T-cell (primary cell): Measurements from ENCODE around the gene WRAP53. TPM values are rescaled to one million over a fixed set of nuclear protein-coding genes. Genes with fewer than 3 reads are reported as not detected.

Source experiments
- ATAC-seq, 4 experiments: fragments of 200-7000 bp in 3 of 4; fragments of 150-1000 bp in 1 of 4; cut with Tn5 transposase; replicated peaks in 1 of 4; 1 replicate in 3 of 4; 2 replicates in 1 of 4; pipeline ENCODE4 v1.10.0; 2021; ENCODE audit warnings: moderate library complexity in 3 of 4, mild to moderate bottlenecking in 2 of 4, moderate number of reproducible peaks in 1 of 4
- CTCF ChIA-PET, 2 donors: fragments of 300-600 bp; sonication (Branson Sonifier 250); formaldehyde crosslinking; loops; one replicate each; lab custom pipeline; 2022; ENCODE audit warnings: antibody characterized with exemption in 2 of 2; lab: Charles Lee
- POLR2A ChIA-PET, 2 donors: fragments of 300-600 bp; sonication (Branson Sonifier 250); formaldehyde crosslinking; loops; one replicate each; lab custom pipeline; 2022; ENCODE audit warnings: antibody characterized with exemption in 2 of 2; lab: Charles Lee
- DNase-seq, 35 experiments: peaks; one replicate each; pipeline versions ENCODE4 v3.0.0 to v3.0.0-alpha.2; 2013 to 2023
- H3K27ac ChIP-seq: one replicate; pipeline ENCODE4 v1.5.1; 2013; ENCODE audit warnings: low read length
- H3K27me3 ChIP-seq, 2 experiments: replicated peaks in 1 of 2; 1 replicate in 1 of 2; 2 replicates in 1 of 2; pipeline versions ENCODE4 v1.6.1 to v1.7.0; 2013; ENCODE audit warnings: low read length in 1 of 2, mixed read lengths in 1 of 2; ENCODE audit not compliant: control insufficient read depth in 2 of 2, insufficient read depth in 2 of 2; ENCODE audit errors: extremely low read depth in 1 of 2
- H3K36me3 ChIP-seq, 2 donors: 1 replicate in 1 of 2; 2 replicates in 1 of 2; pipeline versions ENCODE4 v1.6.1 to v1.7.0; 2013; ENCODE audit warnings: low read length in 1 of 2; ENCODE audit not compliant: control insufficient read depth in 2 of 2, insufficient read depth in 1 of 2; ENCODE audit errors: extremely low read depth in 1 of 2
- H3K4me1 ChIP-seq, 2 experiments: 1 replicate in 1 of 2; 2 replicates in 1 of 2; pipeline versions ENCODE4 v1.6.1 to v1.7.0; 2013; ENCODE audit warnings: low read length in 2 of 2, mixed read lengths in 1 of 2; ENCODE audit not compliant: insufficient read depth in 2 of 2, control insufficient read depth in 1 of 2; ENCODE audit errors: extremely low read depth in 1 of 2
- H3K4me3 ChIP-seq, 2 donors: 1 replicate in 1 of 2; 2 replicates in 1 of 2; pipeline versions ENCODE4 v1.5.1 to v1.7.0; 2013; ENCODE audit warnings: mild to moderate bottlenecking in 2 of 2, low read length in 1 of 2, moderate library complexity in 1 of 2; ENCODE audit not compliant: control insufficient read depth in 1 of 2; ENCODE audit errors: extremely low read depth in 1 of 2
- H3K9me3 ChIP-seq: 2 replicates; pipeline ENCODE4 v1.7.0; 2013
- H3K27ac Mint-ChIP-seq, 2 donors: one replicate each; pipeline ENCODE4 v1.8.0; 2020 to 2021; ENCODE audit warnings: mild to moderate bottlenecking in 2 of 2, mixed read lengths in 2 of 2
- H3K27me3 Mint-ChIP-seq, 2 donors: one replicate each; pipeline ENCODE4 v1.8.0; 2021 to 2022; ENCODE audit warnings: mixed read lengths in 2 of 2
- H3K36me3 Mint-ChIP-seq: one replicate; pipeline ENCODE4 v1.8.0; 2021; ENCODE audit warnings: mixed read lengths
- H3K4me1 Mint-ChIP-seq, 3 donors: one replicate each; pipeline ENCODE4 v1.8.0; 2020 to 2022; ENCODE audit warnings: mixed read lengths in 3 of 3, mild to moderate bottlenecking in 1 of 3
- H3K4me3 Mint-ChIP-seq, 3 donors: one replicate each; pipeline ENCODE4 v1.8.0; 2020 to 2022; ENCODE audit warnings: mild to moderate bottlenecking in 3 of 3, mixed read lengths in 3 of 3, moderate library complexity in 3 of 3
- H3K9me3 Mint-ChIP-seq, 3 donors: one replicate each; pipeline ENCODE4 v1.8.0; 2020 to 2022; ENCODE audit warnings: mixed read lengths in 3 of 3
- WGBS: methylation state at CpG from one replicate; pipeline ENCODE4 v1.1.5; 2013; ENCODE audit warnings: missing lambda C conversion rate; ENCODE audit not compliant: insufficient coverage; 5-methylcytosine and 5-hydroxymethylcytosine counted together
- total RNA-seq, 35 experiments: library from RNA in 6 of 35; stranded (reverse) in 6 of 35; fragments of 120-200 nt in 1 of 35; gene quantifications; one replicate each; pipeline versions ENCODE4 v1.2.1 to v1.2.4 and lab custom pipeline; 2013 to 2026

The WRAP53 gene
- total RNA-seq, 5 donors from 2014 or later (not counting 1 experiment from before 2014, with no cell fraction given) = 8.0 to 14.6 (median 13.1) TPM

DNA sequence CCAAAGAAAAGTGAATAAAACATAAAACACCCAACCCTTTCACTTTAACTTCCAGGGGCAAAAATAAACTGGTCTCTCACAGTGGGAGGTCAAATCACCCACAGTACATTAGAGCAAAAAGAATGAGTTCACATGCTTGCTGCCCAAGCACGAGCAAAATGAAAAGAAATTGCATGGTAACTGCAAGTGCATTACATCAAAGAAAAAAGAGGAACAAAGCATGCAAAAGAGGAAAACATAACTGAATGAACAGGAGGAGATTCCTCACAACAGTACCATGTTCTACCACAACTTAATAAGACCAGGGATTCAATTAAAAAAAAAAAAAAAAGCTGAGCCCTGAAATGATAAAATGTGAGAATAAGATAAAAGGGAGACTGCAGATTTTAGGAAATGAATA lies 41.5 kb downstream of the WRAP53 start:
- no peak for ATAC-seq
- no peaks in the 10 kb centered on the region for H3K9me3 ChIP-seq

DNA sequence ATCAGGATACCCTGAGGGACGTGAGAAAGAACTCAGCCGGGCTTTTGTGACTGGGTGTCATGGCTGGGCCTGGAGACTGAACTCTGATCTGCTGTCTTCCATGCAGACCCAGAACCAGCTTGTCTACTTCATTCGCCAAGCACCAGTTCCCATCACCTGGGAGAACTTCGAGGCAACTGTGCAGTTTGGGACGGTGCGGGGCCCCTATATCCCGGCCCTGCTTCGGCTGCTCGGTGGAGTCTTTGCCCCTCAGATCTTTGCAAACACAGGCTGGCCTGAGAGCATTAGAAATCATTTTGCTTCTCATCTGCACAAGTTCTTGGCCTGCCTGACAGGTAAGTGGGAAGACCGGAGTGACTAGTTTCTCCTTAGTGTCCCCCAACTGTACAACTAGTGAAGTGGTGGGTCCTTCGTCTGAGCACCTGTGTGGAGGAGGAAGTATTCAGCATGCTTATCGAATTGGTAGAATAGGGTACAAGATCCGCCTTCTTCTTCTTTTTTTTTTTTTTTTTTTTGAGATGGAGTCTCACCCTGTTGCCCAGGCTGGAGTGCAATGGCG lies 44.8 kb downstream of the WRAP53 start:
- WGBS = 93% methylated on average over 7 of the region's 14 CpGs
- no peaks in the 10 kb centered on the region for H3K9me3 Mint-ChIP-seq
- POLR2A ChIA-PET = no interaction called here
- ATAC-seq (no peak), DNase-seq (no peak)
- H3K27me3 Mint-ChIP-seq = peaks cover 6 to 11% of the 10 kb centered on the region in 2 donors
- CTCF ChIA-PET = no interaction called here
- no peaks in the 10 kb centered on the region for H3K36me3 ChIP-seq
- no peaks in the 10 kb centered on the region for H3K4me1 Mint-ChIP-seq
- no peaks in the 10 kb centered on the region for H3K9me3 ChIP-seq
- H3K4me1 ChIP-seq = no peaks in the 10 kb centered on the region
- peaks cover 0 to 18% of the 10 kb centered on the region in 2 experiments for H3K27me3 ChIP-seq
- no peaks in the 10 kb centered on the region for H3K36me3 Mint-ChIP-seq
- H3K27ac ChIP-seq = no peak overlapping the region
- no peak overlapping the region for H3K4me3 Mint-ChIP-seq
- H3K27ac Mint-ChIP-seq = no peak overlapping the region
- no peak overlapping the region for H3K4me3 ChIP-seq

More for the DNA sequence above, 41.5 kb downstream of the WRAP53 start:
- Mint-ChIP-seq H3K27ac (no peak overlapping the region), H3K4me1 (no peaks in the 10 kb centered on the region), H3K27me3 (peaks cover 14 to 19% of the 10 kb centered on the region in 2 donors), H3K4me3 (no peak overlapping the region), H3K36me3 (no peaks in the 10 kb centered on the region), H3K9me3 (no peaks in the 10 kb centered on the region)
- DNase-seq = no peak
- ChIA-PET CTCF (interaction anchor here (0.6 to 0.7 kb wide), 2 partner anchors 41 to 973 kb away, joined by 4 to 5 read pairs; no protein-coding TSS in a partner anchor), POLR2A (interaction anchor here in 1 of 2 donors (0.5 to 0.6 kb wide), 2 partner anchors 39 to 327 kb away, joined by 4 read pairs; no protein-coding TSS in a partner anchor)
- Histone ChIP-seq H3K4me1 (no peaks in the 10 kb centered on the region), H3K27me3 (peaks cover 0 to 16% of the 10 kb centered on the region in 2 experiments), H3K4me3 (no peak overlapping the region), H3K27ac (no peak overlapping the region), H3K36me3 (no peaks in the 10 kb centered on the region)
- WGBS = no CpG with 5 or more reads among the region's 1 CpG

DNA sequence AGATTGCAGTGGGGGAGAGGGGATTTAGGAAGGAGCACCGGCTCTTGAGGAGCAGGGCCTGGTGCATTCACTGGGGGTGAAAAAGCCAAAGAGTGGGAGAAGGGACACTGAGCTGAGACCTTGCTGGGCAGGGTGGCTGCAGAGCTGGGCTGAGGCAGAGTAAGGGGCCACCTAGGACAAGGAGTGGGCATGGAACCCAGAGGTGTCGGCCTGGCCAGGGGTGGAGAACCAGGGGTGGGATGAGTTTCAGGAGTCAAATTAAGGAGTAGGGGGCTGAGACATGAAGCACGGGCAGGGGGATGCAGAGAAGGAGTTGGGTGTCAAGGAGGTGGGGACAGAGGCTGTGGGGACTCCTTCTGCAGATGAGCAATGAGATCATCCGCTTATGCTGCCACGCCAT lies 49.3 kb downstream of the WRAP53 start:
- 84% methylated on average over 5 of the region's 5 CpGs for WGBS
- Histone ChIP-seq H3K36me3 (no peaks in the 10 kb centered on the region), H3K9me3 (no peaks in the 10 kb centered on the region), H3K27me3 (peaks cover 0 to 39% of the 10 kb centered on the region in 2 experiments), H3K27ac (no peak overlapping the region), H3K4me1 (no peaks in the 10 kb centered on the region), H3K4me3 (no peak overlapping the region)
- Mint-ChIP-seq H3K9me3 (no peaks in the 10 kb centered on the region), H3K36me3 (no peaks in the 10 kb centered on the region), H3K4me3 (no peak overlapping the region), H3K27ac (no peak overlapping the region), H3K27me3 (peaks cover 22 to 23% of the 10 kb centered on the region in 2 donors), H3K4me1 (no peaks in the 10 kb centered on the region)
- ChIA-PET POLR2A (no interaction called here), CTCF (interaction anchor here in 1 of 2 donors (0.6 kb wide), 1 partner anchor 342 kb away, joined by 4 read pairs; no protein-coding TSS in a partner anchor)
- no peak for DNase-seq
- ATAC-seq = no peak

GRCh38 chr17:7739746-7740145 lies 51.5 kb downstream of the WRAP53 start:
- DNase-seq (no peak), ATAC-seq (no peak)
- Mint-ChIP-seq H3K4me1 (no peaks in the 10 kb centered on the region), H3K27me3 (peaks cover 25 to 27% of the 10 kb centered on the region in 2 donors), H3K9me3 (no peaks in the 10 kb centered on the region), H3K27ac (no peak overlapping the region), H3K36me3 (no peaks in the 10 kb centered on the region), H3K4me3 (no peak overlapping the region)
- CTCF ChIA-PET = no interaction called here
- POLR2A ChIA-PET = interaction anchor here in 1 of 2 donors (0.6 kb wide), 1 partner anchor 118 kb away, joined by 4 read pairs; the partner anchor contains the start of gene NAA38
- H3K27me3 ChIP-seq = peaks cover 0 to 50% of the 10 kb centered on the region in 2 experiments
- H3K4me3 ChIP-seq = no peak overlapping the region
- no peaks in the 10 kb centered on the region for H3K36me3 ChIP-seq
- H3K9me3 ChIP-seq = no peaks in the 10 kb centered on the region
- no peak overlapping the region for H3K27ac ChIP-seq
- whole genome bisulfite sequencing = 81% methylated on average over 10 of the region's 14 CpGs
- no peaks in the 10 kb centered on the region for H3K4me1 ChIP-seq

DNA sequence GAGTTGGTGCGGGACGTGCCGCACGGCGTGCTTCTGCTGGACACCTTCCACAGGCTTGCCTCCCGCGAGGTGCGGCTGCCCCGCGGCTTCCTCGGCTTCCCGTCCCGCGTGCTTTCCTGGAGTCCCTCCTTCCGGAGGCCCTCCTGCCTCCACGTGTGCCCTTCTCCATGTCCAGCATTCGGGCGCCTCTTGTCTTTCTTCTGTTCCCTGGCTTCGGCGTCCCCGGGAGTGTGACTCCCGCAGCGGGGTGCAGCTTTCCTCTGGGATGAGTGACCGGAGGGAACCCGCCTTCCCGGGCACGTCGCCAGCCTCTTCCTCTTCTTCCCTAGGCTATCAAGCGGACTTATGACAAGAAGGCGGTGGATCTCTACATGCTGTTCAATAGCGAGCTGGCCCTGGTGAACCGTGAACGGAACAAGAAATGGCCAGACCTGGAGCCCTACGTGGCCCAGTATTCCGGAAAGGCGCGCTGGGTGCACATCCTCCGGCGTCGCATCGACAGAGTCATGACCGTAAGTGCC lies 52.3 kb downstream of the WRAP53 start:
- H3K9me3 Mint-ChIP-seq = no peaks in the 10 kb centered on the region
- H3K4me3 ChIP-seq = no peak overlapping the region
- CTCF ChIA-PET = no interaction called here

DNA sequence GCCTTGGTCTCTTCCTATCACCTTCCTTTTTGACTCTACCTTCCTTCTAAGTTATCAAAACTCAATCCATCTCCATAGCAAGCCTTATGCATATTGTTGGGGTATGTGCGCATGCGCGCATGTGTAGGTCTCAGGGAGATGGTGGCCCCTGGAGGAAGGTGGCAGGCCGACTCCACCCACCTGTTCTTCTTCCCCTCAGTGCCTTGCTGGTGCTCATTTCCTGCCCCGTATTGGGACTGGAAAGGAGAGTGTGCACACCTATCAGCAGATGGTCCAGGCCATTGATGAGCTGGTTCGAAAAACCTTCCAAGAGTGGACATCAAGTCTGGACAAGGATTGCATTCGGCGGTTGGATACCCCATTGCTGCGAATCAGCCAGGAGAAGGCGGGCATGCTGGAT lies 54.5 kb downstream of the WRAP53 start:
- Histone ChIP-seq H3K9me3 (no peaks in the 10 kb centered on the region), H3K4me3 (no peak overlapping the region), H3K4me1 (no peaks in the 10 kb centered on the region), H3K27me3 (peaks cover 0 to 49% of the 10 kb centered on the region in 2 experiments), H3K36me3 (no peaks in the 10 kb centered on the region), H3K27ac (no peak overlapping the region)
- Mint-ChIP-seq H3K36me3 (no peaks in the 10 kb centered on the region), H3K4me3 (no peak overlapping the region), H3K27ac (no peak overlapping the region), H3K9me3 (no peaks in the 10 kb centered on the region), H3K27me3 (peaks cover 18 to 19% of the 10 kb centered on the region in 2 donors), H3K4me1 (no peaks in the 10 kb centered on the region)
- ChIA-PET POLR2A (no interaction called here), CTCF (interaction anchor here (0.5 to 1.9 kb wide), 8 partner anchors 12 to 1207 kb away, joined by 3 to 6 read pairs (median 4); no protein-coding TSS in a partner anchor)
- WGBS = 85% methylated on average over 5 of the region's 10 CpGs
- no peak for ATAC-seq
- DNase-seq = no peak

More for the DNA sequence above, 52.3 kb downstream of the WRAP53 start:
- POLR2A ChIA-PET = no interaction called here
- Histone ChIP-seq H3K27me3 (peaks cover 0 to 52% of the 10 kb centered on the region in 2 experiments), H3K27ac (no peak overlapping the region), H3K4me1 (no peaks in the 10 kb centered on the region), H3K36me3 (no peaks in the 10 kb centered on the region), H3K9me3 (no peaks in the 10 kb centered on the region)
- H3K27ac Mint-ChIP-seq = no peak overlapping the region
- no peak for DNase-seq
- no peak overlapping the region for H3K4me3 Mint-ChIP-seq
- WGBS = 87% methylated on average over 41 of the region's 42 CpGs
- ATAC-seq = no peak
- no peaks in the 10 kb centered on the region for H3K36me3 Mint-ChIP-seq
- H3K27me3 Mint-ChIP-seq = peaks cover 25 to 27% of the 10 kb centered on the region in 2 donors
- no peaks in the 10 kb centered on the region for H3K4me1 Mint-ChIP-seq
